HG03457 (cell line): Measurements from ENCODE around the gene GPR34.
"Not testable (repeated sequence)": the region's sequence is repeated elsewhere in the genome, so short reads cannot be mapped to it uniquely, and the experiment has no call there.

ENCODE experiments used
- ATAC-seq: cut with Tn5 transposase; IDR thresholded peaks from one replicate; pipeline ENCODE4 v1.9.1; 2021; ENCODE audit warnings: moderate number of reproducible peaks; ENCODE audit not compliant: unreplicated experiment

GPR34 gene

GRCh38 chrX:41692162-41692749, 3.5 kb downstream of the GPR34 start:
- no peak for ATAC-seq

GRCh38 chrX:41693024-41693423, 4.3 kb downstream of the GPR34 start:
- ATAC-seq = no peak

GRCh38 chrX:41695426-41695825, 6.7 kb downstream of the GPR34 start:
- ATAC-seq = no peak

- ATAC-seq = no peak
These were observed 14.8 kb downstream of the GPR34 start for GRCh38 chrX:41703574-41704029.

GRCh38 chrX:41705042-41705441, 16.3 kb downstream of the GPR34 start:
- ATAC-seq = no peak

GRCh38 chrX:41705680-41706374, 17.1 kb downstream of the GPR34 start:
- no peak for ATAC-seq

- no peak for ATAC-seq
These were observed 18.4 kb downstream of the GPR34 start for GRCh38 chrX:41707218-41707617.

- no peak for ATAC-seq
These were observed 19.7 kb downstream of the GPR34 start for GRCh38 chrX:41708486-41708885.

- ATAC-seq = no peak
These were observed 22.4 kb downstream of the GPR34 start for GRCh38 chrX:41711021-41711667.

- ATAC-seq = no peak
These were observed 27.4 kb downstream of the GPR34 start for GRCh38 chrX:41716222-41716621.

- no peak for ATAC-seq
These were observed 28.1 kb downstream of the GPR34 start for GRCh38 chrX:41716767-41717473.

GRCh38 chrX:41718481-41719235, 29.9 kb downstream of the GPR34 start:
- no peak for ATAC-seq

GRCh38 chrX:41719610-41720009, 30.8 kb downstream of the GPR34 start:
- not testable (repeated sequence) for ATAC-seq

GRCh38 chrX:41720125-41720779, 31.5 kb downstream of the GPR34 start:
- peak; percentile 84 for ATAC-seq

GRCh38 chrX:41721590-41721989, 32.8 kb downstream of the GPR34 start:
- ATAC-seq = peak; percentile 41

GRCh38 chrX:41722214-41722613, 33.4 kb downstream of the GPR34 start:
- ATAC-seq = no peak

- ATAC-seq = no peak
These were observed 34.2 kb downstream of the GPR34 start for GRCh38 chrX:41722816-41723618.

- no peak for ATAC-seq
These were observed 35.1 kb downstream of the GPR34 start, which contains the start of gene GPR82 for GRCh38 chrX:41723826-41724225. Gene GPR82 (plus strand): TSS chrX:41724181. CDS start chrX:41727027, 2,846 bp downstream.

- ATAC-seq = no peak
These were observed 39.4 kb downstream of the GPR34 start for GRCh38 chrX:41728125-41728524.
